Mucosa of rectum (tissue), 2 donors: ENCODE measurements around the gene IKZF3.

Experiments used
- H3K27ac ChIP-seq, 2 donors: one replicate each; pipeline ENCODE4 v1.7.0; 2013; ENCODE audit warnings: inconsistent platforms in 2 of 2, low read depth in 2 of 2, low read length in 2 of 2
- H3K27me3 ChIP-seq, 2 donors: one replicate each; pipeline ENCODE4 v1.7.0; 2013; ENCODE audit warnings: low read length in 2 of 2; ENCODE audit not compliant: control insufficient read depth in 2 of 2, insufficient read depth in 2 of 2
- H3K36me3 ChIP-seq, 2 donors: one replicate each; pipeline ENCODE4 v1.7.0; 2013; ENCODE audit warnings: low read length in 2 of 2; ENCODE audit not compliant: control insufficient read depth in 2 of 2, insufficient read depth in 2 of 2
- H3K4me1 ChIP-seq, 2 donors: one replicate each; pipeline ENCODE4 v1.7.0; 2013; ENCODE audit warnings: low read length in 2 of 2, mild to moderate bottlenecking in 1 of 2; ENCODE audit not compliant: control insufficient read depth in 2 of 2, insufficient read depth in 2 of 2
- H3K4me3 ChIP-seq, 2 donors: one replicate each; pipeline ENCODE4 v1.7.0; 2013; ENCODE audit warnings: low read length in 2 of 2
- H3K9ac ChIP-seq, 2 donors: one replicate each; pipeline ENCODE4 v1.7.0; 2013; ENCODE audit warnings: low read length in 2 of 2, low read depth in 1 of 2, mild to moderate bottlenecking in 1 of 2
- H3K9me3 ChIP-seq, 2 donors: one replicate each; pipeline ENCODE4 v1.7.0; 2013; ENCODE audit warnings: low read length in 2 of 2; ENCODE audit not compliant: control insufficient read depth in 2 of 2
- donor health status: healthy.
- donor health status: Normal muscosa, but diverticular disease.

The IKZF3 gene

DNA sequence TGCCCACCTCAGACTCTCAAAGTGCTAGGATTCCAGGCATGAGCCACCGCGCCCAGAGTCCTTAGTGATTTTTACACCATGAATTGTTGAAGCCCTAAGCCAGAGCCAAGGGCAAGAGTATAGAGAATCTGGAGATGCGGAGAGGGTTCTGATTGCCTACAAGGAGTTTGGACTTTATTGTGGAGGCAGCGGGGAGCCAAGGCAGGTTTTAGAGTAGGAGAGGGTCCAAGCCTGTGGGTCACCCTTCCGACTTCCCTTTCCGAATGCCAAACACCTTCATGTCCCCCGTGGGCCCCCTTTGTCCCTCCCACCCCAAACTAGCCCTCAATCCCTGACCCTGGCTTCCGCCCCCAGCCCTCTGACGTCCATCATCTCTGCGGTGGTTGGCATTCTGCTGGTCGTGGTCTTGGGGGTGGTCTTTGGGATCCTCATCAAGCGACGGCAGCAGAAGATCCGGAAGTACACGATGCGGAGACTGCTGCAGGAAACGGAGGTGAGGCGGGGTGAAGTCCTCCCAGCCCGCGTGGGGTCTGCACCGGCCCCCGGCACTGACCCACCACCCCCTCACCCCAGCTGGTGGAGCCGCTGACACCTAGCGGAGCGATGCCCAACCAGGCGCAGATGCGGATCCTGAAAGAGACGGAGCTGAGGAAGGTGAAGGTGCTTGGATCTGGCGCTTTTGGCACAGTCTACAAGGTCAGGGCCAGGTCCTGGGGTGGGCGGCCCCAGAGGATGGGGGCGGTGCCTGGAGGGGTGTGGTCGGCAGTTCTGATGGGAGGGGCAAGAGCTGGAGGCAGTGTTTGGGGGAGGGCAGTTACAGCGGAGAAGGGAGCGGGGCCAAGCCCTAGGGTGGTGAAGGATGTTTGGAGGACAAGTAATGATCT lies 140.9 kb downstream of the IKZF3 start:
- Histone ChIP-seq H3K27me3 (no peaks in the 10 kb centered on the region), H3K4me3 (no peak overlapping the region), H3K4me1 (peaks cover 7% of the 10 kb centered on the region in 2 donors), H3K9me3 (no peaks in the 10 kb centered on the region), H3K9ac (no peak overlapping the region), H3K27ac (no peak overlapping the region), H3K36me3 (peaks cover 38 to 53% of the 10 kb centered on the region in 2 donors)

DNA sequence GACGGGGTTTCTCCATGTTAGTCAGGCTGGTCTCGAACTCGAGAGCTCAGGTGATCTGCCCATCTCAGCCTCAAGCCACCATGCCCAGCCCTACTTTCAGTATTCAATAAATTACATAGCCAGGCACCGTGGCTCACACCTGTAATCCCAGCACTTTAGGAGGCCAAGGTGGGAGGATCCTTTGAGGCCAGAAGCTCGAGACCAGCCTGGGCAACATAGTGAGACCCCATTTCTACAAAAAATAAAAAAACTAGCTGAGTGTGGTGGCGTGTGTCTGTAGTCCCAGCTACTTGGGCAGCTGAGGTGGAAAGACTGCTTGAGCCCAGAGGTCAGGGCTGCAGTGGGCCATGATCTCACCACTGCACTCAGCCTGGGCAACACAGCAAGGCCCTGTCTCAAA lies 142.0 kb downstream of the IKZF3 start:
- Histone ChIP-seq H3K36me3 (peaks cover 31 to 48% of the 10 kb centered on the region in 2 donors), H3K9ac (no peak overlapping the region), H3K27me3 (no peaks in the 10 kb centered on the region), H3K4me3 (no peak overlapping the region), H3K4me1 (peaks cover 9% of the 10 kb centered on the region in 2 donors), H3K9me3 (no peaks in the 10 kb centered on the region), H3K27ac (no peak overlapping the region)

DNA sequence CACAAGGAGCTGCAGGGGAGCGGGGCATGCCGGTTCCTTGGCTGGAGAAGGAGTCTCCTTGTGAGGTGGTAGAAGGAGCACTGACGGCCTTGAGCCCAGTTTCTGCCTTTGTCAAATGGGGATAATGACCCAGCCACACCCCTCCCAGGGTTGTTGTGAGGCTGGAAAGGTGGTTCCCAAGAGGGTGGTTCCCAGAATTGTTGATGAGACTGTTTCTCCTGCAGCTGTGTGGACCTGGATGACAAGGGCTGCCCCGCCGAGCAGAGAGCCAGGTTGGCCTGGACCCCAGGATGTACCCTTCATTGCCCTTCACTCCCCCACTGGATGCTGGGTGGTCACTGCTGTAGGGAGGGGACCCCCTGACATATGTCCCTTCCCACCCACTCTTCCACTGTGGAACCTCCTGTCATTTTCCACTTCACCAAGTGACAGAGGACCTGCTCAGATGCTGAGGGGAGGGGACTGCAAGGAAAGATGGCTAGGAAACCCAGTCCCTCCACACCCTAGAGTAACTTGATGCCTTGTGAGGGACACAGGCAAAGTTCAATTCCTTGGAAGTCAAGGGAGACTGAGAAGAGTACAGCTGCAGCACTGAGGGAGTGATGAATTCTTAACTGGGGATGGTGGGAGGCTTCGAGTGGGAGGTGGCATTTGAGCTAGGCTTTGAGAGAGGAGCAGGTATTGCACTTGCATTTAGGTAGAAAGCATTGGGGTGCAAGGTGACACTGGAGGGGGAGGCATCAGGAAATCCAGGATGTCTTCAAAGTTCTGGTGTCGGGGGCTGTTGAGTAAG lies 144.4 kb downstream of the IKZF3 start:
- H3K9me3 ChIP-seq = no peaks in the 10 kb centered on the region
- H3K27me3 ChIP-seq = no peaks in the 10 kb centered on the region
- peaks cover 24 to 46% of the 10 kb centered on the region in 2 donors for H3K36me3 ChIP-seq
- peak overlapping the region in 1 of 2 donors; percentile 23 for H3K27ac ChIP-seq
- H3K4me1 ChIP-seq = peaks cover 25 to 26% of the 10 kb centered on the region in 2 donors
- no peak overlapping the region for H3K4me3 ChIP-seq
- no peak overlapping the region for H3K9ac ChIP-seq

DNA sequence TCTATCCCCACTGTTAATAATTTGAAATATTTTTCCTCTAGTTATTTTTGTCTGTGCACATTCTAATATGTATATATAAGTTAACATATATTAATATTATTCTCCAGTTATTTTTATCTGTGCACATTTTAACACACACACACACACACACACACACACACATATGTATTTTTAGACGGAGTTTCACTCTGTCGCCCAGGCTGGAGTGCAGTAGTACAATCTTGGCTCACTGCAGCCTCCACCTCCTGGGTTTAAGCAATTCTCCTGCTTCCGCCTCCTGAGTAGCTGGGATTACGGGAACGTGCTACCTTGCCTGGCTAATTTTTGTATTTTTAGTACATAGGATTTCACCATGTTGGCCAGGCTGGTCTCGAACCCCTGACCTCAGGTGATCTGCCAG lies 146.5 kb downstream of the IKZF3 start:
- Histone ChIP-seq H3K27me3 (no peaks in the 10 kb centered on the region), H3K9ac (no peak overlapping the region), H3K4me1 (peaks cover 25 to 26% of the 10 kb centered on the region in 2 donors), H3K4me3 (no peak overlapping the region), H3K36me3 (peaks cover 21 to 51% of the 10 kb centered on the region in 2 donors), H3K27ac (no peak overlapping the region), H3K9me3 (no peaks in the 10 kb centered on the region)

GRCh38 chr17:39716879-39717536 lies 147.1 kb downstream of the IKZF3 start:
- Histone ChIP-seq H3K9ac (peak overlapping the region; percentile 68 to 75), H3K4me3 (peak overlapping the region in 1 of 2 donors; percentile 27), H3K36me3 (peaks cover 25 to 49% of the 10 kb centered on the region in 2 donors), H3K9me3 (no peaks in the 10 kb centered on the region), H3K4me1 (peaks cover 25 to 26% of the 10 kb centered on the region in 2 donors), H3K27ac (peak overlapping the region; percentile 87 to 92), H3K27me3 (no peaks in the 10 kb centered on the region)

- no peaks in the 10 kb centered on the region for H3K27me3 ChIP-seq
- no peaks in the 10 kb centered on the region for H3K9me3 ChIP-seq
- H3K27ac ChIP-seq = peak overlapping the region; percentile 87 to 92
- H3K9ac ChIP-seq = peak overlapping the region; percentile 68 to 75
- peaks cover 25 to 26% of the 10 kb centered on the region in 2 donors for H3K4me1 ChIP-seq
- peaks cover 32 to 56% of the 10 kb centered on the region in 2 donors for H3K36me3 ChIP-seq
- peak overlapping the region in 1 of 2 donors; percentile 27 for H3K4me3 ChIP-seq
Observed at GRCh38 chr17:39716073-39716818, 147.9 kb downstream of the IKZF3 start.

- Histone ChIP-seq H3K27me3 (no peaks in the 10 kb centered on the region), H3K27ac (peak overlapping the region; percentile 87 to 92), H3K4me3 (no peak overlapping the region), H3K9me3 (no peaks in the 10 kb centered on the region), H3K4me1 (peaks cover 25 to 26% of the 10 kb centered on the region in 2 donors), H3K9ac (peak overlapping the region; percentile 24 to 75), H3K36me3 (peaks cover 35 to 61% of the 10 kb centered on the region in 2 donors)
Observed at GRCh38 chr17:39715375-39716072, 148.6 kb downstream of the IKZF3 start.

GRCh38 chr17:39714234-39714633 lies 149.9 kb downstream of the IKZF3 start:
- H3K4me1 ChIP-seq = peaks cover 19% of the 10 kb centered on the region in 2 donors
- no peaks in the 10 kb centered on the region for H3K27me3 ChIP-seq
- no peaks in the 10 kb centered on the region for H3K9me3 ChIP-seq
- peaks cover 39 to 61% of the 10 kb centered on the region in 2 donors for H3K36me3 ChIP-seq
- H3K9ac ChIP-seq = no peak overlapping the region
- H3K4me3 ChIP-seq = no peak overlapping the region
- no peak overlapping the region for H3K27ac ChIP-seq

DNA sequence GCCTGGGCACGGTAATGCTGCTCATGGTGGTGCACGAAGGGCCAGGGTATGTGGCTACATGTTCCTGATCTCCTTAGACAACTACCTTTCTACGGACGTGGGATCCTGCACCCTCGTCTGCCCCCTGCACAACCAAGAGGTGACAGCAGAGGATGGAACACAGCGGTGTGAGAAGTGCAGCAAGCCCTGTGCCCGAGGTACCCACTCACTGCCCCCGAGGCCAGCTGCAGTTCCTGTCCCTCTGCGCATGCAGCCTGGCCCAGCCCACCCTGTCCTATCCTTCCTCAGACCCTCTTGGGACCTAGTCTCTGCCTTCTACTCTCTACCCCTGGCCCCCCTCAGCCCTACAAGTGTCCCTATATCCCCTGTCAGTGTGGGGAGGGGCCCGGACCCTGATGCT lies 152.3 kb downstream of the IKZF3 start:
- Histone ChIP-seq H3K27ac (no peak overlapping the region), H3K9ac (no peak overlapping the region), H3K4me3 (no peak overlapping the region), H3K27me3 (no peaks in the 10 kb centered on the region), H3K36me3 (peaks cover 56 to 68% of the 10 kb centered on the region in 2 donors), H3K9me3 (no peaks in the 10 kb centered on the region), H3K4me1 (peaks cover 23 to 27% of the 10 kb centered on the region in 2 donors)
